NCI-H526 treated with DMSO at 0.1 percent for 48 hours (cell line): Measurements from ENCODE around the gene SYCE3.
A peak's percentile ranks its signal among the peaks of the same experiment; 100 is the strongest.
"Not testable (repeated sequence)": the region's sequence is repeated elsewhere in the genome, so short reads cannot be mapped to it uniquely, and the experiment has no call there.

ENCODE experiments used
- DNase-seq: peaks from one replicate; lab custom pipeline; 2025; lab: John Stamatoyannopoulos, UW

The SYCE3 gene, protein sequence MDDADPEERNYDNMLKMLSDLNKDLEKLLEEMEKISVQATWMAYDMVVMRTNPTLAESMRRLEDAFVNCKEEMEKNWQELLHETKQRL

GRCh38 chr22:50562523-50563412 lies at the start of gene SYCE3:
SYCE3 (minus strand) TSS chr22:50562919; CDS start chr22:50556405, 6,514 bp downstream.
- DNase-seq: peak; percentile 89

- no peak for DNase-seq
Observed at GRCh38 chr22:50612168-50612527, 49.4 kb upstream of the SYCE3 start.

GRCh38 chr22:50611341-50612060 lies 48.8 kb upstream of the SYCE3 start:
- DNase-seq: no peak

DNA sequence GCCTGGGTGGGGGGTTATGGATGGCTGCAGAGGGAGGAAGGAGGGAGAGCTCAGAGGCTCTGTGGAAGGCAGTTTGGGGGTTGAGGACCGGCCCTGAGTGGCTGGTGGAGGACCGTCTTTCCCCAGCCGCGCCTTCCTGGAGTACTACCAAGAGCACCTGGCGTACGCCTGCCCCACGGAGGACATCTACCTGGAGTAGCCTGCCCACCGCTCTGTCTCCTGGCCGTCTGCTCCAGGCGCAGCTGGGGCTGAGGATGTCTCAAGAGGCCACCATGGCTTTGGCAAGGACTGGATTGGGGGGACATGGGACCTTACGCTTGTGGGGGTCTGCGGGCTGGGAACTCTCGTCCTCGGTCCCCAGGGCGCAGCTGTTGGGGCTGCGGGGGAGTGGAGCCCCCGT lies 47.9 kb upstream of the SYCE3 start:
- DNase-seq: no peak

DNA sequence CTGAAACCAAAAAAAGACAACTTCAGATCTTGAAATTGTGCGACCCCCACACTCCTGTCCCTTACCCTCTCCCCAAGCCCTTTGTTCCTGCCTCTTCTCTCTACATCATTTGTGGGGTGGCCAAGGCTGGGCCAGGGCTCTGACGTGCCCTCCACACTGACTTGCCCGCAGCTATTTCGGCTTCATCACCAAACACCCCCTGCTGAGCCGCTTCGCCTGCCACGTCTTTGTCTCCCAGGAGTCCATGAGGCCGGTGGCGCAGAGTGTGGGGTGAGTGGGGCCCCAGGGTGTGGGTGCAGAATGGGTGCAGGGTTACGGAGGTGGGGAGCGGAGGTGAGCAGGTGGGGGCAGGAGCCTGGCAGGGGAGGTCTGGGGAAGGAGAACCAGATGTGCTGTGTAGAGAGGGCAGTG lies 47.3 kb upstream of the SYCE3 start:
- no peak for DNase-seq

DNA sequence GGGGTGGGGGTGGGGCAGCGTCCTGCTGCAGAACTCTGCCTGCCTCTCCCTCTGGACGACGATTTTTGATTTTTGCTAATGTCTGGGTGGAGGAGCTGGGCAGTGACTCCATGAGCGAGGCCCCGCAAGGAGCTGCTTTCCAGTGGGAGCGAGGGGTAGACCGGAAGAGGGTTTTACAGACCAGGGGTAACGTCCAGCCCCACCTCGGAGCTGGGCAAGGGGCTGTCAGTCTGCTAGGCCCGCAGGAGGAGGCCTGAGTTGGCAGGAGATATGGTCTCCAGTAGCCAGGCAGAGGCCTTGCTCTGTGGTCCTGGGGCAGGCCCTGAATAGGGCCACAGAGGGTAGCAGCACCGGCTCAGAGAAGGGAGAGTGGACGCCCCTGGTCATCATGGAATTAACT lies 46.9 kb upstream of the SYCE3 start:
- no peak for DNase-seq

DNA sequence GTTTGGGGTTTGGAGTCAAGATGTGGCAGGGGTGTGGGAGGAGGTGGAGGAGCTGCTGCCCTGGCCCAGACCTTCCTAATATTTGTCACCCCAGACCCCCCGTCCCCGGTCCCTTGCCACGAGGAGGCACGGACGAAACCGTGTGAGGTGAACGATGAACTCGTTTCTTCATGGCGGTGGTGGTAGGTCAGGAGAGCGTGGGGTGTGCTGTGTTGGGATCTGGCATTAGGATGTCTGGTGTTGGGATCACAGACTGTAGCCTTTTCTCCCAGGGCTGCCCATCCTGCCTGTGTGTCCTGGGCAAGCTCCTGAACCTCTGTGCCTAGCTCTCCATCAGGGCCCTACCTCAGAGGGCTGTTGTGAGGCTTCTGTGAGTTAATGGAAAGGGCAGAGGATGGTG lies 46.3 kb upstream of the SYCE3 start:
- DNase-seq: no peak

GRCh38 chr22:50608058-50608840 lies 45.5 kb upstream of the SYCE3 start:
- not testable (repeated sequence) for DNase-seq

GRCh38 chr22:50607659-50608020 lies 44.9 kb upstream of the SYCE3 start:
- no peak for DNase-seq

GRCh38 chr22:50606946-50607658 lies 44.4 kb upstream of the SYCE3 start:
- DNase-seq: no peak

DNA sequence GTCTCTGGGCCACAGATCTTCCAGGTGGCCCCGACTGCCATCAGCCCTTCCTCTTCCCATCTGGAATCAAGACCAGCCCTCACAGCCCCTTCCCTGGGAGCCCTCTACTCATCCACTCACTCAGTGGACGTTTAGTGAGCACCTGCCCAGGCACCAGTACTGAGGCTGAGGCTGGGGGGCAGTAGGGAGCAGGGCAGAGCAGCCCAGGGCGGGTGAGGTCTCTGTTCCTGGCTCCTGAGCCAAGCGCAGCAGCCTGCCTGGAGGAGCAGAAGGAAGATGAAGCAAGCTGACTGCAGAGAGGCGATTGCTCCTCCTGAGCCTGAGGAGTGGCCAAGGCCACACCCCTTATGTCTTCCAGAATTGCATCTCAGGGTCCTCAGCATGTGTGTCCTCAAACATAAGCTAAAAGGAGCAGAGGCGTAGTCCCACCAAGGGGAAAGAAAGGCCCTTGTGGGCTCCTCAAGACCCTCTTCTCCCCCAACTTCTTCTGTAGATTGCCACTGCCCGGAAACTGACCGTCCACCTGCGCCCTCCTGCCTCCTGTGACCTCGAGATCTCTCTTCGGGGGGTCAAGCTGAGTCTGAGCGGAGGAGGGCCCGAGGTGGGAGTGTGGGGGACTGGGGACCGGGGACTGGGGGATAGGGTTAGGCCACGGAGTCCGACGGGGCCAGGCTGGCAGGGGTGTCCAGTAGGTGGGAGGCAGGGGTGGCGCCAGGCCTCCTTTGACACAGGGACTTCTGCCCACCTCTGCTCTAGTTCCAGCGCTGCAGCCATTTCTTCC lies 43.6 kb upstream of the SYCE3 start:
- no peak for DNase-seq

GRCh38 chr22:50605613-50606074 lies 42.9 kb upstream of the SYCE3 start:
- no peak for DNase-seq

GRCh38 chr22:50605002-50605612 lies 42.4 kb upstream of the SYCE3 start:
- DNase-seq: no peak

DNA sequence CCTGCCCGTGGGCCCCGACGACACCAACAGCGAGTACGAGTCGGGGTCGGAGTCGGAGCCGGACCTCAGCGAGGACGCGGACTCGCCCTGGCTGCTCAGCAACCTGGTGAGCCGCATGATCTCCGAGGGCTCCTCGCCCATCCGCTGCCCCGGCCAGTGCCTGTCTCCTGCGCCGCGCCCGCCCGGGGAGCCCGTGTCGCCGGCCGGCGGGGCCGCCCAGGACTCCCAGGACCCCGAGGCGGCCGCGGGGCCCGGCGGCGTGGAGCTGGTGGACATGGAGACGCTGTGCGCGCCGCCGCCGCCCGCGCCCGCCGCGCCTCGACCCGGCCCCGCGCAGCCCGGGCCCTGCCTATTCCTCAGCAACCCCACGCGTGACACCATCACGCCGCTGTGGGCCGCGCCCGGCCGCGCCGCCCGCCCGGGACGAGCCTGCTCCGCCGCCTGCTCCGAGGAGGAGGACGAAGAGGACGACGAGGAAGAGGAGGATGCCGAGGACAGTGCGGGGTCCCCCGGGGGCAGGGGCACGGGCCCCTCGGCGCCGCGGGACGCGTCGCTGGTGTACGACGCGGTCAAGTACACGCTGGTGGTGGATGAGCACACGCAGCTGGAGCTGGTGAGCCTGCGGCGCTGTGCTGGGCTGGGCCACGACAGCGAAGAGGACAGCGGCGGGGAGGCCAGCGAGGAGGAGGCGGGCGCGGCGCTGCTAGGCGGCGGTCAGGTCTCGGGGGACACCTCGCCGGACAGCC lies 41.7 kb upstream of the SYCE3 start:
- DNase-seq: no peak

DNA sequence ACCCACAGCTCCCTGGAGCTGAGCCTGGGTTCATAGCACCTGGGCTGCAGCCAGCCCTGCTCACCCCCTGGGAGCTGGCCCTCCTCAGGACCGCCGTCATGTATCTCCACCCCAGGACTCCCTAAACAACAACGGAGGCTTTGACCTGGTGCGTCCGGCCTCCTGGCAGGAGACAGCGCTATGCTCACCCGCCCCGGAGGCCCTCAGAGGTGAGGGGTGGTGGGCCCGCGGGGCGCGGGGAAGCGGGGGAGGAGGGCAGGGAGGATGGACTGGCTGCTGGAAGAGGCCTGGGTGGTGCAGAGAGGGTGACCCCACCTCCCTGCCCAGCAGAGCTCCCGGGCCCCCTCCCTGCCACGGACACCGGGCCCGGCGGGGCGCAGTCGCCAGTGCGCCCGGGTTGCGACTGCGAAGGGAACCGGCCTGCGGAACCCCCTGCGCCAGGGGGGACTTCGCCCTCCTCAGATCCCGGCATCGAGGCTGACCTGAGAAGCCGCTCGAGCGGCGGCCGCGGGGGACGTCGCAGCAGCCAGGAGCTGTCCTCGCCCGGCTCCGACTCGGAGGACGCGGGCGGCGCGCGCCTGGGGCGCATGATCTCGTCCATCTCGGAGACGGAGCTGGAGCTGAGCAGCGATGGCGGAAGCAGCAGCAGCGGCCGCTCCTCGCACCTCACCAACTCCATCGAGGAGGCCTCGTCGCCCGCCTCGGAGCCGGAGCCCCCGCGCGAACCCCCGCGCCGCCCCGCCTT lies 41.0 kb upstream of the SYCE3 start:
- no peak for DNase-seq

GRCh38 chr22:50602338-50602700 lies 39.6 kb upstream of the SYCE3 start:
- DNase-seq: no peak

DNA sequence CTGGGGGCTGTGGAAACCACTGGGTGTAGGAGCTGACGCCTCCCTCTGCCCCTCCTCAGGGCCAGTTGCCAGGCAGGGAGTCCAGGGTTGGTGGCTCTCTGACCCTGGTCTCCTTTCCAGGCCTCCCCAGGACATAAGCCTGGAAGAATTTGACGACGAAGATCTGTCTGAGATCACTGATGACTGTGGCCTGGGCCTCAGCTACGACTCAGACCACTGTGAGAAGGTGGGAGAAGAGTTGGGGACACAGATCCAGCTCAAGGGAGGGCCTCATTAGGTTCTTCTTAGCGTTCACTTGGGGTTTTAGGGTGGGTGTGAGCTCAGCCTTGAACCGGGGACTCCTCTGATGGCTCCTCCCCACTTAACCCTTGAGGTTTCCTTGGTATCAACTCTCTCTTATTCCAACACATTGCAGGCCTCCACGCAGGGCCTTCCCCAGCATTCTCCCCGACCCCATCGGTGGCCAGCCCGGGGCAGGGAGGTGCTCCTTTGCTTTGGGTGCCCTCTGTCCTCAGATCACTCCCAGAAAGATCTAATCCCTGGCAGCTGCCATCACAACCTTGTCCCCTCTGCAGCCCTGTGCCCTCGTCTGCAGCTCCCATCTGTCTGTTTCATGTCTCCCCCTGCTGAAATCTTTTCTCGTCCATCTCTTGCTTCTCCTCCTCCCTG lies 39.1 kb upstream of the SYCE3 start:
- DNase-seq: no peak

GRCh38 chr22:50600967-50601668 lies 38.4 kb upstream of the SYCE3 start:
- no peak for DNase-seq
